ENCODE data around the gene ZBTB32.

- TF ChIP-seq POLR2A (IDR thresholded peaks at IDR 0.05) (no peak), CTCF (IDR thresholded peaks at IDR 0.05) (no peak)
These were observed 36.8 kb downstream of the ZBTB32 start for GRCh38 chr19:35741203-35741515.

Data from heart left ventricle (tissue), 13 donors.